Adrenal gland (tissue), 12 donors: ENCODE results near the gene DKK1. TPM values are rescaled to one million over a fixed set of nuclear protein-coding genes. Genes with fewer than 3 reads are reported as not detected.

Experiments used
- DNase-seq, 7 donors: peaks; one replicate each; pipeline ENCODE4 v3.0.0-alpha.2; 2019 to 2020
- H3K27ac ChIP-seq, 5 donors: fragments of 200-600 bp; sonication (generic) in 4 of 5; 1 replicate in 3 of 5; 2 replicates in 2 of 5; pipeline versions ENCODE4 v1.5.1 to v1.8.0; 2016 to 2020; ENCODE audit warnings: mild to moderate bottlenecking in 1 of 5
- H3K27me3 ChIP-seq: fragments of 200-600 bp; 2 replicates; pipeline ENCODE4 v1.8.0; 2021
- H3K36me3 ChIP-seq, 2 donors: fragments of 200-600 bp; replicated peaks in 1 of 2; 1 replicate in 1 of 2; 2 replicates in 1 of 2; pipeline versions ENCODE4 v1.5.1 to v1.8.0; 2018 to 2022
- H3K4me1 ChIP-seq, 2 donors: fragments of 200-600 bp; replicated peaks in 1 of 2; 1 replicate in 1 of 2; 2 replicates in 1 of 2; pipeline versions ENCODE4 v1.5.1 to v1.8.0; 2018 to 2021
- H3K4me3 ChIP-seq, 4 donors: fragments of 200-600 bp; sonication (generic) in 3 of 4; one replicate each; pipeline ENCODE4 v1.5.1; 2016 to 2018
- H3K9me3 ChIP-seq, 3 donors: fragments of 200-600 bp; sonication (generic) in 1 of 3; replicated peaks in 1 of 3; 1 replicate in 2 of 3; 2 replicates in 1 of 3; pipeline versions ENCODE4 v1.5.1 to v1.8.0; 2016 to 2021
- CTCF ChIP-seq, 6 experiments: fragments of 450-650 bp in 4 of 6; fragments of 200-600 bp in 2 of 6; sonication (generic) in 1 of 6; IDR thresholded peaks; 1 replicate in 5 of 6; 2 replicates in 1 of 6; pipeline versions ENCODE4 v1.5.1 to v1.8.0; 2016 to 2021; ENCODE audit warnings: antibody characterized with exemption in 6 of 6, mild to moderate bottlenecking in 2 of 6, moderate library complexity in 1 of 6
- POLR2A ChIP-seq, 2 donors: fragments of 450-650 bp; IDR thresholded peaks; one replicate each; pipeline ENCODE4 v1.6.1; 2017; ENCODE audit warnings: antibody characterized with exemption in 2 of 2, mild to moderate bottlenecking in 2 of 2, moderate library complexity in 1 of 2
- WGBS, 4 donors: extraction: QIAGEN DNeasy Blood & Tissue Kit in 2 of 4; methylation state at CpG; one replicate each; pipeline versions ENCODE4 v1.1.5 to v1.1.7; 2013 to 2017; 5-methylcytosine and 5-hydroxymethylcytosine counted together
- intact Hi-C, 2 donors: fragments of 100-400 bp; cut with DNase I; formaldehyde crosslinking; loops; one replicate each; pipeline versions ENCODE4 v1.14.1 to v1.15.0; 2022 to 2023
- polyA plus RNA-seq, 3 donors: library from polyadenylated mRNA; stranded (reverse); fragments of 200-250 nt in 2 of 3; fragments of 350-450 nt in 1 of 3; fragmentation: Illumina TruSeq in 1 of 3; extraction: RNeasy Lipid Tissue Mini Kit (QIAGEN cat#74804) in 1 of 3; gene quantifications; one replicate each; pipeline ENCODE4 v1.2.3, GENCODE V29; 2013 to 2014
- total RNA-seq, 9 donors: library from RNA; depleted of rRNA in 4 of 9; stranded (reverse); fragments of >200 nt in 4 of 9; fragments of 120-200 nt in 1 of 9; fragmentation: NEBNext Ultra II Directional in 1 of 9; extraction: Animal tissue kit (Norgen Biotek cat#: 25700) in 1 of 9; gene quantifications; one replicate each; pipeline versions ENCODE4 v1.1.0 to v1.2.4, GENCODE V29; 2013 to 2023
- donor health status: healthy with polysubstance abuse.
- donor health status: Bipolar disorder and iron deficiency.
- donor health status: DM: yes; HTN: yes; CAD: no.
- donor health status: DM: no; HTN: no; CAD: no.
- donor health status: DM: no; HTN: no; CAD: no.
- donor health status: DM: yes; HTN: yes; CAD: no.

The DKK1 gene
- total and polyA plus RNA-seq, 12 donors: 0.21 to 1.8 (median 1.4) TPM; not detected in 5

GRCh38 chr10:52280051-52280450, 34.0 kb upstream of the DKK1 start:
- TF ChIP-seq CTCF (IDR thresholded peaks at IDR 0.05): no peak
- no peak overlapping the region for H3K27ac ChIP-seq
- H3K27me3 ChIP-seq: no peaks in the 10 kb centered on the region
- no peak overlapping the region for H3K4me3 ChIP-seq
- no peaks in the 10 kb centered on the region for H3K36me3 ChIP-seq
- no peaks in the 10 kb centered on the region for H3K9me3 ChIP-seq
- 73 to 81% (median 75%) methylated on average over 1 of the region's 1 CpG for WGBS, 4 donors
- no peak for DNase-seq
- intact Hi-C loops: no loop called here
- no peaks in the 10 kb centered on the region for H3K4me1 ChIP-seq

- DNase-seq: no peak
- Histone ChIP-seq H3K4me3 (no peak overlapping the region), H3K36me3 (no peaks in the 10 kb centered on the region), H3K9me3 (no peaks in the 10 kb centered on the region), H3K27me3 (no peaks in the 10 kb centered on the region), H3K4me1 (no peaks in the 10 kb centered on the region), H3K27ac (no peak overlapping the region)
- WGBS, 4 donors: 83 to 93% (median 83%) methylated on average over 2 of the region's 2 CpGs
- intact Hi-C loops: no loop called here
- no peak for TF ChIP-seq CTCF (IDR thresholded peaks at IDR 0.05)
- TF ChIP-seq POLR2A (IDR thresholded peaks at IDR 0.05): no peak
These were observed 30.9 kb upstream of the DKK1 start for GRCh38 chr10:52283174-52283573.

- WGBS, 4 donors: 70 to 85% (median 77%) methylated on average over 2 of the region's 2 CpGs
- TF ChIP-seq CTCF (IDR thresholded peaks at IDR 0.05): no peak
- TF ChIP-seq POLR2A (IDR thresholded peaks at IDR 0.05): no peak
- no peak overlapping the region for H3K4me3 ChIP-seq
These were observed 29.6 kb upstream of the DKK1 start for GRCh38 chr10:52284416-52285013.

GRCh38 chr10:52287866-52288265, 26.2 kb upstream of the DKK1 start:
- no peaks in the 10 kb centered on the region for H3K27me3 ChIP-seq
- H3K9me3 ChIP-seq: no peaks in the 10 kb centered on the region
- H3K4me1 ChIP-seq: no peaks in the 10 kb centered on the region
- no peak for DNase-seq
- intact Hi-C loops: no loop called here
- WGBS, 4 donors: 85 to 94% (median 92%) methylated on average over 1 of the region's 1 CpG
- H3K4me3 ChIP-seq: no peak overlapping the region
- TF ChIP-seq CTCF (IDR thresholded peaks at IDR 0.05): no peak
- no peak for TF ChIP-seq POLR2A (IDR thresholded peaks at IDR 0.05)
- H3K36me3 ChIP-seq: no peaks in the 10 kb centered on the region
- no peak overlapping the region for H3K27ac ChIP-seq

More at GRCh38 chr10:52284416-52285013, 29.6 kb upstream of the DKK1 start:
- H3K9me3 ChIP-seq: no peaks in the 10 kb centered on the region
- H3K36me3 ChIP-seq: no peaks in the 10 kb centered on the region
- no peak for DNase-seq
- intact Hi-C loops: no loop called here
- no peaks in the 10 kb centered on the region for H3K27me3 ChIP-seq
- H3K27ac ChIP-seq: no peak overlapping the region
- no peaks in the 10 kb centered on the region for H3K4me1 ChIP-seq
